Measurements from ENCODE around the gene LRCH1. TPM values are rescaled to one million over a fixed set of nuclear protein-coding genes. Genes with fewer than 3 reads are reported as not detected.

LRCH1 gene
- total RNA-seq, 6 experiments from 2014 or later = 11.3 to 13.9 (median 12.5) TPM

DNA sequence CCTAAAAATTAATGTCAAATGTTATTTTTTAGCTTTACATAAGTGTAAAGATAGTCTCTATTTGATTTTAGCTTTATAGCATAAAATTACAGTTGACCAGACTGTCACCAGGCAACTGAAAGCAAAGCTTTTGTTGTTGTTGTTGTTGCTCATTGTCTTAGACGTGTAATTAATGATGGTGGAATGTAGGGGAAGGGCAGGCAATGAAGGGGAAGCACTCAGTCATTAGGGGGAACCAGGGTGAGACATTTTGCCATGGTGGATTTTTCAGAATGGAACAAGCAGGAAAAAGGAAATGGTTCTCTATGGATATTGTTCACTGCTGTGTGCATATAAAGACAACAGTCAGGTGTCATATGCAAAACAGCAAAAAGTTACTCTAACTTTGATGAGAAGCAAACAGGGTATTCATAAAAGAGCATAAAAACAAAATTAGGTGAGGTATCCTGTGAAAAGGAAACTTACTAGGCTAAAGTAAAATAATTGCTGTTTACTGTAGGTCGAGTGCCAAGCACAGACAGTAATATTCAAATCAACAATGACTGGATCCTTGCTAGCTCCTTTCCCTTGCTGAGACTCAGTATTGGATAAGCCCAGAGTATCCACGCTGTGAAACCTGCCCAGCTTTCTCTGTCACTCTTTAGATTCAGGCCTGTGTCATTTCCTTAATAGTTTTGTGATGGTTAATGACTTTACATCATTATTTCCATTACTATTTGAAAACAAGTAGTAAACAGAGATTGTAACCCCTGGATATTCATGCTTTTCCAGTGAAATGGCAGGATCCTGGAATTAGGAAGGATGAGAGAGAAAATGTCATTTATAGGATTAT, 110.5 kb downstream of the LRCH1 start:
- Mint-ChIP-seq H3K27me3 (ENCODE audit: insufficient read depth) (no peaks in the 10 kb centered on the region), H3K4me1 (ENCODE audit: low read depth) (peaks cover 47% of the 10 kb centered on the region), H3K36me3 (ENCODE audit: low read depth) (no peaks in the 10 kb centered on the region), H3K4me3 (peak overlapping the region; percentile 2; the same call in 1 of the 2 replicates), H3K9me3 (no peaks in the 10 kb centered on the region), H3K27ac (peak overlapping the region; percentile 90)
- TF ChIP-seq CTCF (IDR thresholded peaks at IDR 0.05) = no peak
- peak; percentile 55 for DNase-seq

DNA sequence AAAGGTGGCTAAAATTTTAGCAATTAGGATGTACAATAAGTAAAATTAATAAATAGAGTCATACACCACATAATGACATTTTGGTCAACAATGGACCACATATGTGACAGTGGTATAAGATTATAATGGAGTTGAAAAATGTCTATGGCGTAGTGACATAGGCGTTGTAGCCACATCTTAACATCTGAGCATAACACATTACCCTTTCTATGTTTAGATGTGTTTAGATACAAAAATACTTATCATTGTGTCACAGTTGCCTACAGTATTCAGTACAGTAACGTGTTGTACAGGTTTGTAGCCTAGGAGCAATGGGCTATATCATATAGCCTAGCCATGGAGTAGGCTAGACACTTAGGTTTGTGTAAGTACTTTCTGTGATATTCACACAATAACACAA, 111.2 kb downstream of the LRCH1 start:
- TF ChIP-seq CTCF (IDR thresholded peaks at IDR 0.05) = no peak
- Mint-ChIP-seq H3K27me3 (ENCODE audit: insufficient read depth) (no peaks in the 10 kb centered on the region), H3K4me1 (ENCODE audit: low read depth) (peaks cover 55% of the 10 kb centered on the region), H3K27ac (peak overlapping the region; percentile 90; the same call in 1 of the 2 replicates), H3K9me3 (no peaks in the 10 kb centered on the region), H3K4me3 (no peak overlapping the region), H3K36me3 (ENCODE audit: low read depth) (no peaks in the 10 kb centered on the region)
- DNase-seq = no peak

DNA sequence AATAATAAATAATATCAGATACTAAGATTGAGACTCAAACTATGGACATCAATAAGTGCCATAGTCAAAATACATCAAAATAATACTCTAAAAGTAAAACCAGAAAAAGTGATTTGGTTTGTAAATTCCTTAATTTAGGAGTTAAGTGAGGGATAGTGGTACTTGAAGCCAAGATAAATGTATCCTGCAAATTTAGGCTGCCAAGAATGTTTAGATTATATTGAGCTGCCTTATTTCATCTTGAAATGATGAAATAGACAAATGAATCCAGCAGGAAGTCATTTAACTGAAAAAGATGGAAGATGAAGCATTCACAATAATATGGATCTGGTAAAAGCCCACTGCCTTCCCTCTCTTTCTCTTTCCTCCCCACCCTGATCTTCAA, 112.3 kb downstream of the LRCH1 start:
- Mint-ChIP-seq H3K27me3 (ENCODE audit: insufficient read depth) (no peaks in the 10 kb centered on the region), H3K36me3 (ENCODE audit: low read depth) (no peaks in the 10 kb centered on the region), H3K4me1 (ENCODE audit: low read depth) (peaks cover 58% of the 10 kb centered on the region), H3K27ac (peak overlapping the region; percentile 77), H3K4me3 (peak overlapping the region; percentile 52; the same call in 1 of the 2 replicates), H3K9me3 (no peaks in the 10 kb centered on the region)
- no peak for TF ChIP-seq CTCF (IDR thresholded peaks at IDR 0.05)
- DNase-seq = no peak

DNA sequence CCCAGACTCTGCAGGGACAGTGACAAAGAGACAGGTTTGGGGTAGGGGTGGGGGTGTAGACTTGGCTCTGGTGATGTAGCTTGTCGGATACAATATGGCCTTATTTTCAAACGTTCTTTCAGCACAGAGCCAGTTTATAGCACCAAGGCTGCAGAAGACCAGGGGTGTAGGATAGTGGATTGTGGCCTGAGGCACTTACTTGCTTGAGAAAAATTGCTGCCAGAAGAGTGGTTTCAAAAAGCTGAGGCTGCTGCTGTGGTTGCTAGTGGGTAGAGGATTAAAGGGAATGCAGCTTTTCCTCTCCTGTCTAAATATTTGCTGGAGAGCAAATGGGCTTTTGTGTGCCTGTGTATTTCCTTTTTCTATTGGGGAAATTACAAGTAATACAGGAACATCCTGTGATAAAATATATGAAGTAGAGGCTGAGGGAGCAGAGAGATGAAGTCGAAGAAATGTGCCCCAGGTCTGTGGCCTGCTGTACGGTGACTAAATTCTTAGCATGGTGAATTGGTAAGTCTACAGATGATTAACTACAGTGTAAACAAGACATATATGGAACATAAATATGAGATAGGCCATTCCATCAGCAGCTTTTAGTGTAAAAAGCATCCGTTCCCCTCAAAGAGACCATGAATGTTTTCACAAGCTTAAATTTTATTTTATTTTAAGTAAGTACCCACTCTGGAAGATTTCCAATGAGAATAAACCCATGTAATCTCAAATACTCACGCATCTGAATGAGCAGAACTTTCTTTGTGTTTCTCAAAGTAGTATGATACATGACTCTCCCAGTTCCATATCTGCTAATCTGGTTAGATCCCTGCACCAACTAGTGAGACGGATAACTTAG, 112.9 kb downstream of the LRCH1 start:
- Mint-ChIP-seq H3K4me1 (ENCODE audit: low read depth) (peaks cover 58% of the 10 kb centered on the region), H3K4me3 (peak overlapping the region; percentile 52; the same call in 1 of the 2 replicates), H3K27me3 (ENCODE audit: insufficient read depth) (no peaks in the 10 kb centered on the region), H3K9me3 (no peaks in the 10 kb centered on the region), H3K36me3 (ENCODE audit: low read depth) (peaks cover 4% of the 10 kb centered on the region; the same call in 1 of the 2 replicates), H3K27ac (peak overlapping the region; percentile 77)
- TF ChIP-seq CTCF (IDR thresholded peaks at IDR 0.05) = no peak
- no peak for DNase-seq

- 0 out of 2 replicates have a peak overlapping the region, but pooled peaks have one; percentile 14 for H3K27ac Mint-ChIP-seq
- peaks cover 58% of the 10 kb centered on the region for H3K4me1 Mint-ChIP-seq (ENCODE audit: low read depth)
- no peak for TF ChIP-seq CTCF (IDR thresholded peaks at IDR 0.05)
- DNase-seq = no peak
- no peaks in the 10 kb centered on the region for H3K27me3 Mint-ChIP-seq (ENCODE audit: insufficient read depth)
- H3K36me3 Mint-ChIP-seq (ENCODE audit: low read depth) = peaks cover 8% of the 10 kb centered on the region; the same call in 1 of the 2 replicates
- no peak overlapping the region; the same call in 1 of the 2 replicates for H3K4me3 Mint-ChIP-seq
- no peaks in the 10 kb centered on the region for H3K9me3 Mint-ChIP-seq
These were observed 113.9 kb downstream of the LRCH1 start for GRCh38 chr13:46666727-46667456.
